GM12878 (cell line): Measurements from ENCODE around the gene FTSJ1. TPM values are rescaled to one million over a fixed set of nuclear protein-coding genes. Genes with fewer than 3 reads are reported as not detected.

Source experiments
- ATAC-seq: fragments of 200-7000 bp; cut with Tn5 transposase; 3 replicates; pipeline ENCODE4 v1.9.1; 2020; ENCODE audit warnings: mild to moderate bottlenecking, moderate library complexity
- BruUV-seq: library from RNA; stranded (reverse); fragments of 400-500 nt; replicated peaks from 2 replicates; lab custom pipeline; 2021; lab: Mats Ljungman, UMichigan
- CTCF ChIA-PET: fragments of 300-600 bp; sonication (Branson Sonifier 250); formaldehyde crosslinking; extraction: SDS; loops from one replicate; lab custom pipeline; 2021; ENCODE audit warnings: inconsistent platforms; lab: Yijun Ruan, JAX
- POLR2A ChIA-PET: fragments of 350-600 bp; formaldehyde crosslinking; extraction: SDS; loops from one replicate; lab custom pipeline; 2021; ENCODE audit warnings: inconsistent platforms; lab: Charles Lee
- RAD21 ChIA-PET: fragments of 300-600 bp; sonication (Branson Sonifier 250); formaldehyde crosslinking; loops from one replicate; lab custom pipeline; 2023; ENCODE audit warnings: antibody characterized with exemption; ENCODE audit not compliant: unreplicated experiment; lab: Charles Lee
- SMC1A ChIA-PET: fragments of 300-600 bp; sonication (Branson Sonifier 250); formaldehyde crosslinking; loops from one replicate; lab custom pipeline; 2023; ENCODE audit not compliant: unreplicated experiment, uncharacterized antibody; lab: Charles Lee
- DNase-seq: peaks from one replicate; pipeline ENCODE4 v3.0.0-alpha.2; 2011; ENCODE audit warnings: low read depth, low spot score
- FAIRE-seq: peaks from 3 replicates; lab custom pipeline; 2011; peaks lifted over from hg19 to GRCh38; lab: Jason Lieb, UNC
- H2AFZ ChIP-seq: 2 replicates; pipeline ENCODE4 v1.6.0; 2011; ENCODE audit warnings: low read depth, low read length, control low read depth; ENCODE audit not compliant: control insufficient read depth
- H3K27ac ChIP-seq: 2 replicates; pipeline ENCODE4 v1.5.1; 2011; ENCODE audit warnings: control low read depth; ENCODE audit not compliant: control insufficient read depth, insufficient read depth
- H3K27me3 ChIP-seq, 2 experiments: replicated peaks in 1 of 2; 2 replicates each; pipeline versions ENCODE4 v1.6.0 to v1.6.1; 2011; ENCODE audit warnings: low read length in 1 of 2; ENCODE audit not compliant: control insufficient read depth in 2 of 2, insufficient read depth in 2 of 2
- H3K36me3 ChIP-seq, 2 experiments: 2 replicates each; pipeline ENCODE4 v1.5.1; 2011; ENCODE audit warnings: low read length in 1 of 2; ENCODE audit not compliant: control insufficient read depth in 2 of 2, insufficient read depth in 2 of 2
- H3K4me1 ChIP-seq: 2 replicates; pipeline ENCODE4 v1.6.1; 2011; ENCODE audit warnings: mild to moderate bottlenecking, low read length, moderate library complexity, mixed read lengths; ENCODE audit not compliant: control insufficient read depth, insufficient read depth
- H3K4me2 ChIP-seq: 2 replicates; pipeline ENCODE4 v1.6.0; 2011; ENCODE audit warnings: control low read depth; ENCODE audit not compliant: control insufficient read depth, insufficient read depth
- H3K4me3 ChIP-seq: fragments of 200-600 bp; sonication (generic); 2 replicates; pipeline ENCODE4 v1.5.1; 2016
- H3K79me2 ChIP-seq: 2 replicates; pipeline ENCODE4 v1.6.0; 2011; ENCODE audit warnings: low read length; ENCODE audit not compliant: control insufficient read depth, insufficient read depth
- H3K9ac ChIP-seq: 2 replicates; pipeline ENCODE4 v1.8.0; 2011; ENCODE audit warnings: low read length, control low read depth, mixed read lengths; ENCODE audit not compliant: control insufficient read depth, insufficient read depth
- H3K9me3 ChIP-seq: replicated peaks from 3 replicates; pipeline ENCODE4 v1.5.1; 2011; ENCODE audit warnings: mild to moderate bottlenecking, low read length; ENCODE audit not compliant: control insufficient read depth, insufficient read depth
- H4K20me1 ChIP-seq: 2 replicates; pipeline ENCODE4 v1.6.0; 2011; ENCODE audit not compliant: control insufficient read depth, insufficient read depth
- CHD4 ChIP-seq: fragments of 200-600 bp; sonication (generic); IDR thresholded peaks from 2 replicates; pipeline ENCODE4 v1.6.1; 2016; ENCODE audit warnings: mild to moderate bottlenecking
- CREB1 ChIP-seq: IDR thresholded peaks from 2 replicates; pipeline ENCODE4 v1.6.1; 2012; ENCODE audit warnings: low read depth, mild to moderate bottlenecking, inconsistent platforms
- DPF2 ChIP-seq: fragments of 450-650 bp; IDR thresholded peaks from 2 replicates; pipeline ENCODE4 v1.6.1; 2017; ENCODE audit warnings: mild to moderate bottlenecking
- ETV6 ChIP-seq, 2 experiments: fragments of 450-650 bp in 1 of 2; IDR thresholded peaks in 1 of 2; conservative IDR thresholded peaks in 1 of 2; 2 replicates each; pipeline ENCODE4 v1.6.1; 2014; ENCODE audit warnings: antibody characterized with exemption in 1 of 2, borderline replicate concordance in 1 of 2, low read depth in 1 of 2, mild to moderate bottlenecking in 1 of 2, moderate library complexity in 1 of 2
- EZH2 ChIP-seq: IDR thresholded peaks from 2 replicates; pipeline ENCODE4 v1.6.1; 2012; ENCODE audit warnings: low read depth, mild to moderate bottlenecking, control low read depth, inconsistent platforms, low read length, borderline replicate concordance; ENCODE audit not compliant: control insufficient read depth
- HDAC6 ChIP-seq: fragments of 200-600 bp; sonication (generic); IDR thresholded peaks from one replicate; pipeline ENCODE4 v1.8.0; 2017; ENCODE audit warnings: antibody characterized with exemption; ENCODE audit not compliant: unreplicated experiment
- KAT2A ChIP-seq: conservative IDR thresholded peaks from 2 replicates; pipeline ENCODE4 v1.6.1; 2011; ENCODE audit warnings: low read depth, low read length; ENCODE audit not compliant: control insufficient read depth
- SP1 ChIP-seq: IDR thresholded peaks from one replicate; pipeline ENCODE4 v1.6.1; 2011; ENCODE audit warnings: low read depth, low read length
- SREBF2 ChIP-seq: IDR thresholded peaks from 2 replicates; pipeline ENCODE4 v1.6.1; 2012; ENCODE audit warnings: mild to moderate bottlenecking, low read length
- WGBS: methylation state at CpG from one replicate; pipeline ENCODE4 v1.1.6; 2016; ENCODE audit warnings: low lambda C conversion rate; ENCODE audit not compliant: insufficient replicate concordance, insufficient coverage; ENCODE audit errors: missing lambda C conversion rate; 5-methylcytosine and 5-hydroxymethylcytosine counted together
- in situ Hi-C: fragments of 300-500 bp; cut with MboI; formaldehyde crosslinking; loops from 9 replicates; pipeline ENCODE4 v1.14.3; 2018; ENCODE audit warnings: mixed read lengths
- intact Hi-C: fragments of 100-400 bp; cut with micrococcal nuclease; formaldehyde crosslinking; loops from one replicate; pipeline ENCODE4 v1.14.2; 2022; ENCODE audit not compliant: unreplicated experiment
- polyA plus RNA-seq, 11 experiments: library from polyadenylated mRNA; depleted of rRNA in 4 of 11; unstranded in 6 of 11; stranded (reverse) in 5 of 11; fragments of >200 nt; fragmentation: Nextera tagmentation in 4 of 11; fragmentation: Illumina TruSeq in 1 of 11; extraction: Ambion mirVana in 4 of 11; extraction: Trizol in 1 of 11; gene quantifications; 1 replicate in 1 of 11; 2 replicates in 10 of 11; pipeline versions ENCODE4 v1.2.1 to v1.2.3, GENCODE V29; 2011 to 2016; ENCODE audit warnings: inconsistent platforms in 2 of 11, missing spikeins in 2 of 11, low read depth in 1 of 11
- total RNA-seq, 4 experiments: library from RNA; depleted of rRNA in 3 of 4; stranded (reverse); fragments of >200 nt in 3 of 4; fragmentation: Illumina TruSeq in 1 of 4; extraction: Trizol in 1 of 4; gene quantifications; 2 replicates each; pipeline versions ENCODE4 v1.2.1 to v1.2.3, GENCODE V29; 2013 to 2021
- TF ChIP-seq, protein P1 (sequence below): IDR thresholded peaks from 2 replicates; pipeline ENCODE4 v1.6.1; 2012; ENCODE audit warnings: low read depth, low read length, improper control_type of control experiment
- TF ChIP-seq, protein P2 (sequence below): IDR thresholded peaks from 2 replicates; pipeline ENCODE4 v1.6.1; 2012; ENCODE audit warnings: improper control_type of control experiment, low read depth, low read length; ENCODE audit not compliant: insufficient replicate concordance
- TF ChIP-seq, protein P3 (sequence below): fragments of 450-650 bp; IDR thresholded peaks from 2 replicates; pipeline ENCODE4 v1.6.1; 2017; ENCODE audit warnings: mild to moderate bottlenecking, moderate library complexity

FTSJ1 gene
- total and polyA plus RNA-seq, 10 of the 15 experiments (the other 5 are each of a cell fraction or from before 2014, with no cell fraction given), result 8.8 to 87.8 (median 57.9) TPM

DNA sequence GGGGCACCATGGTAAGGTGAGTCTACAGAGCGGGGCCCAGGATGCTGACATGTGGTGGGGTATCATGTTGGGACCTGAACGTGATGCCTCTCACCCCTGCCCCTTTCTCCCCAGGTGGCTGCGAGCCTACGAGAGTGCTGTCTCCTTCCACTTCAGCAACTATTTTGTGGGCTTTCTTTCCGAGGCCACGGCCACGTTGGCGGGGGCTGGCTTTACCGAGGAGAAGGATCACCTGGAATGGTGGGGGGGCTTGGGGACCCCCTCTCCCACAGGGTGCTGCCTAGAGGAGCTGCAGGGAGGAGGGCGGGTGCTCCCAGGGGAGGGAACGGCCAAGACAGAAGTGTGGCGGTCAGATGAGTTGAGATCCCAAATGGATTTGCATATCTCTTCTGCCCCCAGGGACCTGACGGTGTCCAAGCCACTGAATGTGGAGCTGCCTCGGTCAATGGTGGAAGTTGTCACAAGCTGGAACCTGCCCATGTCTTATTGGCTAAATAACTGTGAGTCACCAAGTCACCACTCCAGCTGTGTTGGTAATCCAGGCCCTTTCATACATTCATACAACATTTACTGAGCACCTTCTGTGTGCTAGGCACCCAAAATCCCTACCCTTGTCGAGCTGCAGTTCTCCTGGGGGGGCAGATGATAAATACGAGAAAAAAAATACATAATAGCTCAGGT, 38.3 kb downstream of the FTSJ1 start (continued):
- TF ChIP-seq HDAC6 (no peak), KAT2A (no peak)

DNA sequence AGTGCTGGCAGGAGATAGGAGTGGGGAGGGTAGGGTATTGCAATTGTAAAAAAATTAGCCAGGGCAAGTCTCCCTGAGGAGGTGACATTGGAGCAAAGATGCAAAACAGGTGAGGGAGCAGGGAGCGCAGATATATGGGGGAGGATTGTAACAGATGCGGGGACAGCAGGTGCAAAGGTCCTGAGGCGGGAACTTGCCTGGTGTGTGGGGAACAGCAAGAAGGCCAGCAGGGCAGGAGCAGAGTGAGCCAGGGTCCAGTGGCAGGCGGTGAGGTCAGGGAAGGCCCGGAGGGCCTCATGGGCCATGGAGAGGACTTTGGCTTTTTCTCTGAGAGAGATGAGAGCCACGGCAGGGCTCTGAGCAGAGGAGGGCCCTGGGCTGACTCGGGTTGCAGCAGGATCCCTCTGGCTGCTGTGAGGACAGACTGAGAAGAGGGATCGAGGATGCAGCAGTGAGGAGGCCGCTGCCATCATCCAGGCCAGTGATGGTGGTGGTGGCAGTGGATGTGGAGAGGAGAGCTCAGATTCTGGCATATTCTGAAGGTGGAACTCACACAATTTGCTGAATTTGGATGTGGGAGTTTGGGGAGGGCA, 39.0 kb downstream of the FTSJ1 start:
- ChIA-PET CTCF (interaction anchor here (0.7 kb wide), 1 partner anchor 777 kb away, joined by 3 read pairs; no protein-coding TSS in a partner anchor), RAD21 (no interaction called here), SMC1A (no interaction called here), POLR2A (interaction anchor here (0.6 kb wide), 1 partner anchor 161 kb away, joined by 4 read pairs; no protein-coding TSS in a partner anchor)
- no peaks in the 10 kb centered on the region for H3K4me1 ChIP-seq
- ATAC-seq (no peak), DNase-seq (no peak), FAIRE-seq (no peak)
- H3K4me2 ChIP-seq, result no peak overlapping the region
- 65% methylated on average over 9 of the region's 9 CpGs for WGBS
- H3K27me3 ChIP-seq, result no peaks in the 10 kb centered on the region
- H3K36me3 ChIP-seq, result no peaks in the 10 kb centered on the region
- H3K9ac ChIP-seq, result no peak overlapping the region
- H4K20me1 ChIP-seq, result no peaks in the 10 kb centered on the region
- H3K79me2 ChIP-seq, result no peaks in the 10 kb centered on the region
- H3K9me3 ChIP-seq, result no peaks in the 10 kb centered on the region
- in situ Hi-C loops, result no loop called here
- intact Hi-C loops, result no loop called here
- H3K4me3 ChIP-seq, result no peak overlapping the region
- no TSS peak for BruUV-seq
- no peak overlapping the region for H2AFZ ChIP-seq
- no peak overlapping the region for H3K27ac ChIP-seq
- TF ChIP-seq DPF2 (no peak), EZH2 (no peak), CHD4 (no peak), ETV6 (conservative IDR thresholded peaks at IDR 0.05 in 1 of 2, IDR thresholded peaks at IDR 0.05 in 1 of 2; ENCODE audit: borderline replicate concordance in 1 of 2, low read depth in 1 of 2) (no peak), SP1 (no peak), CREB1 (no peak), SREBF2 (no peak)
- TF ChIP-seq, protein P1, sequence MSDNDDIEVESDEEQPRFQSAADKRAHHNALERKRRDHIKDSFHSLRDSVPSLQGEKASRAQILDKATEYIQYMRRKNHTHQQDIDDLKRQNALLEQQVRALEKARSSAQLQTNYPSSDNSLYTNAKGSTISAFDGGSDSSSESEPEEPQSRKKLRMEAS, result no peak
- TF ChIP-seq, protein P2, sequence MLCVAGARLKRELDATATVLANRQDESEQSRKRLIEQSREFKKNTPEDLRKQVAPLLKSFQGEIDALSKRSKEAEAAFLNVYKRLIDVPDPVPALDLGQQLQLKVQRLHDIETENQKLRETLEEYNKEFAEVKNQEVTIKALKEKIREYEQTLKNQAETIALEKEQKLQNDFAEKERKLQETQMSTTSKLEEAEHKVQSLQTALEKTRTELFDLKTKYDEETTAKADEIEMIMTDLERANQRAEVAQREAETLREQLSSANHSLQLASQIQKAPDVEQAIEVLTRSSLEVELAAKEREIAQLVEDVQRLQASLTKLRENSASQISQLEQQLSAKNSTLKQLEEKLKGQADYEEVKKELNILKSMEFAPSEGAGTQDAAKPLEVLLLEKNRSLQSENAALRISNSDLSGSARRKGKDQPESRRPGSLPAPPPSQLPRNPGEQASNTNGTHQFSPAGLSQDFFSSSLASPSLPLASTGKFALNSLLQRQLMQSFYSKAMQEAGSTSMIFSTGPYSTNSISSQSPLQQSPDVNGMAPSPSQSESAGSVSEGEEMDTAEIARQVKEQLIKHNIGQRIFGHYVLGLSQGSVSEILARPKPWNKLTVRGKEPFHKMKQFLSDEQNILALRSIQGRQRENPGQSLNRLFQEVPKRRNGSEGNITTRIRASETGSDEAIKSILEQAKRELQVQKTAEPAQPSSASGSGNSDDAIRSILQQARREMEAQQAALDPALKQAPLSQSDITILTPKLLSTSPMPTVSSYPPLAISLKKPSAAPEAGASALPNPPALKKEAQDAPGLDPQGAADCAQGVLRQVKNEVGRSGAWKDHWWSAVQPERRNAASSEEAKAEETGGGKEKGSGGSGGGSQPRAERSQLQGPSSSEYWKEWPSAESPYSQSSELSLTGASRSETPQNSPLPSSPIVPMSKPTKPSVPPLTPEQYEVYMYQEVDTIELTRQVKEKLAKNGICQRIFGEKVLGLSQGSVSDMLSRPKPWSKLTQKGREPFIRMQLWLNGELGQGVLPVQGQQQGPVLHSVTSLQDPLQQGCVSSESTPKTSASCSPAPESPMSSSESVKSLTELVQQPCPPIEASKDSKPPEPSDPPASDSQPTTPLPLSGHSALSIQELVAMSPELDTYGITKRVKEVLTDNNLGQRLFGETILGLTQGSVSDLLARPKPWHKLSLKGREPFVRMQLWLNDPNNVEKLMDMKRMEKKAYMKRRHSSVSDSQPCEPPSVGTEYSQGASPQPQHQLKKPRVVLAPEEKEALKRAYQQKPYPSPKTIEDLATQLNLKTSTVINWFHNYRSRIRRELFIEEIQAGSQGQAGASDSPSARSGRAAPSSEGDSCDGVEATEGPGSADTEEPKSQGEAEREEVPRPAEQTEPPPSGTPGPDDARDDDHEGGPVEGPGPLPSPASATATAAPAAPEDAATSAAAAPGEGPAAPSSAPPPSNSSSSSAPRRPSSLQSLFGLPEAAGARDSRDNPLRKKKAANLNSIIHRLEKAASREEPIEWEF, result no peak
- TF ChIP-seq, protein P3, sequence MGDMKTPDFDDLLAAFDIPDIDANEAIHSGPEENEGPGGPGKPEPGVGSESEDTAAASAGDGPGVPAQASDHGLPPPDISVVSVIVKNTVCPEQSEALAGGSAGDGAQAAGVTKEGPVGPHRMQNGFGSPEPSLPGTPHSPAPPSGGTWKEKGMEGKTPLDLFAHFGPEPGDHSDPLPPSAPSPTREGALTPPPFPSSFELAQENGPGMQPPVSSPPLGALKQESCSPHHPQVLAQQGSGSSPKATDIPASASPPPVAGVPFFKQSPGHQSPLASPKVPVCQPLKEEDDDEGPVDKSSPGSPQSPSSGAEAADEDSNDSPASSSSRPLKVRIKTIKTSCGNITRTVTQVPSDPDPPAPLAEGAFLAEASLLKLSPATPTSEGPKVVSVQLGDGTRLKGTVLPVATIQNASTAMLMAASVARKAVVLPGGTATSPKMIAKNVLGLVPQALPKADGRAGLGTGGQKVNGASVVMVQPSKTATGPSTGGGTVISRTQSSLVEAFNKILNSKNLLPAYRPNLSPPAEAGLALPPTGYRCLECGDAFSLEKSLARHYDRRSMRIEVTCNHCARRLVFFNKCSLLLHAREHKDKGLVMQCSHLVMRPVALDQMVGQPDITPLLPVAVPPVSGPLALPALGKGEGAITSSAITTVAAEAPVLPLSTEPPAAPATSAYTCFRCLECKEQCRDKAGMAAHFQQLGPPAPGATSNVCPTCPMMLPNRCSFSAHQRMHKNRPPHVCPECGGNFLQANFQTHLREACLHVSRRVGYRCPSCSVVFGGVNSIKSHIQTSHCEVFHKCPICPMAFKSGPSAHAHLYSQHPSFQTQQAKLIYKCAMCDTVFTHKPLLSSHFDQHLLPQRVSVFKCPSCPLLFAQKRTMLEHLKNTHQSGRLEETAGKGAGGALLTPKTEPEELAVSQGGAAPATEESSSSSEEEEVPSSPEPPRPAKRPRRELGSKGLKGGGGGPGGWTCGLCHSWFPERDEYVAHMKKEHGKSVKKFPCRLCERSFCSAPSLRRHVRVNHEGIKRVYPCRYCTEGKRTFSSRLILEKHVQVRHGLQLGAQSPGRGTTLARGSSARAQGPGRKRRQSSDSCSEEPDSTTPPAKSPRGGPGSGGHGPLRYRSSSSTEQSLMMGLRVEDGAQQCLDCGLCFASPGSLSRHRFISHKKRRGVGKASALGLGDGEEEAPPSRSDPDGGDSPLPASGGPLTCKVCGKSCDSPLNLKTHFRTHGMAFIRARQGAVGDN, result no peak
